ENCODE data around the gene ZNF619. TPM values are rescaled to one million over a fixed set of nuclear protein-coding genes. Genes with fewer than 3 reads are reported as not detected.
A peak's percentile ranks its signal among the peaks of the same experiment; 100 is the strongest.

The ZNF619 gene
- total RNA-seq, 1 experiment from 2014 or later, result 7.2 TPM

DNA sequence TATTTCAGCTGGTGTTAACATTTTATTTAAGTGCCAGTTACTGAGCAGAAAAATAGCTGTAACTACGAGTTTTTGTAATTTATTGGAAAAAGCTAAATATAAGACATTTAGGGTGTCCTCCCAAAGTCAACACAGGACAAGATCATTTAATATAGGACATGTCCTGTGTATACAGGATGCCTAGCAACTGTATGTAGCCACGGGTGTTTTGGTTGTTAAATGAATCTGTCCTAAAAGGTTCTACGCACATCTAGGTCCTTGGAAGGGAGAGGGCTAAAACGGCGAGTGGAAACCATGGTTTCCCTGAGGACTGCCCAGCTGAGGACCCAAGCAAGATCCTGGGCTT, 47.3 kb downstream of the ZNF619 start:
- TF ChIP-seq, protein P1, sequence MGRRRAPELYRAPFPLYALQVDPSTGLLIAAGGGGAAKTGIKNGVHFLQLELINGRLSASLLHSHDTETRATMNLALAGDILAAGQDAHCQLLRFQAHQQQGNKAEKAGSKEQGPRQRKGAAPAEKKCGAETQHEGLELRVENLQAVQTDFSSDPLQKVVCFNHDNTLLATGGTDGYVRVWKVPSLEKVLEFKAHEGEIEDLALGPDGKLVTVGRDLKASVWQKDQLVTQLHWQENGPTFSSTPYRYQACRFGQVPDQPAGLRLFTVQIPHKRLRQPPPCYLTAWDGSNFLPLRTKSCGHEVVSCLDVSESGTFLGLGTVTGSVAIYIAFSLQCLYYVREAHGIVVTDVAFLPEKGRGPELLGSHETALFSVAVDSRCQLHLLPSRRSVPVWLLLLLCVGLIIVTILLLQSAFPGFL (CRISPR knock-in tag; IDR thresholded peaks at IDR 0.05; ENCODE audit: borderline replicate concordance), result no peak
- TF ChIP-seq, protein P2, sequence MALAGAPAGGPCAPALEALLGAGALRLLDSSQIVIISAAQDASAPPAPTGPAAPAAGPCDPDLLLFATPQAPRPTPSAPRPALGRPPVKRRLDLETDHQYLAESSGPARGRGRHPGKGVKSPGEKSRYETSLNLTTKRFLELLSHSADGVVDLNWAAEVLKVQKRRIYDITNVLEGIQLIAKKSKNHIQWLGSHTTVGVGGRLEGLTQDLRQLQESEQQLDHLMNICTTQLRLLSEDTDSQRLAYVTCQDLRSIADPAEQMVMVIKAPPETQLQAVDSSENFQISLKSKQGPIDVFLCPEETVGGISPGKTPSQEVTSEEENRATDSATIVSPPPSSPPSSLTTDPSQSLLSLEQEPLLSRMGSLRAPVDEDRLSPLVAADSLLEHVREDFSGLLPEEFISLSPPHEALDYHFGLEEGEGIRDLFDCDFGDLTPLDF (CRISPR knock-in tag; IDR thresholded peaks at IDR 0.05), result 0 out of 2 replicates have a peak, but pooled peaks have one; percentile 26
- TF ChIP-seq OVOL2 (CRISPR knock-in tag; IDR thresholded peaks at IDR 0.05; ENCODE audit: borderline replicate concordance) (no peak), FOXP1 (CRISPR knock-in tag; IDR thresholded peaks at IDR 0.05; ENCODE audit: borderline replicate concordance) (no peak), ZNF138 (CRISPR knock-in tag; conservative IDR thresholded peaks at IDR 0.05) (no peak)
- peaks cover 26% of the 10 kb centered on the region for H3K36me3 Mint-ChIP-seq
- no peak for DNase-seq (ENCODE audit: low spot score)
- no peak for ATAC-seq
- H3K9me3 Mint-ChIP-seq, result 0 out of 2 replicates have a peak, but pooled peaks cover 3% of the 10 kb centered on the region
- POLR2A ChIA-PET, result interaction anchor here (0.5 to 2.3 kb wide), 5 partner anchors 19 to 137 kb away, joined by 3 to 24 read pairs (median 4); partner anchors contain the start of genes ENTPD3, RPL14, ZNF619 and ZNF620
- peak overlapping the region; percentile 96 for H3K4me3 Mint-ChIP-seq
- H3K27ac Mint-ChIP-seq, result peak overlapping the region; percentile 96
- H3K27me3 Mint-ChIP-seq (ENCODE audit: low read depth), result no peaks in the 10 kb centered on the region
- CTCF ChIA-PET, result interaction anchor here (1.0 to 1.8 kb wide), 2 partner anchors 19 to 196 kb away, joined by 4 to 15 read pairs; partner anchors contain the start of gene ZNF620
- peaks cover 16% of the 10 kb centered on the region for H3K4me1 Mint-ChIP-seq

DNA sequence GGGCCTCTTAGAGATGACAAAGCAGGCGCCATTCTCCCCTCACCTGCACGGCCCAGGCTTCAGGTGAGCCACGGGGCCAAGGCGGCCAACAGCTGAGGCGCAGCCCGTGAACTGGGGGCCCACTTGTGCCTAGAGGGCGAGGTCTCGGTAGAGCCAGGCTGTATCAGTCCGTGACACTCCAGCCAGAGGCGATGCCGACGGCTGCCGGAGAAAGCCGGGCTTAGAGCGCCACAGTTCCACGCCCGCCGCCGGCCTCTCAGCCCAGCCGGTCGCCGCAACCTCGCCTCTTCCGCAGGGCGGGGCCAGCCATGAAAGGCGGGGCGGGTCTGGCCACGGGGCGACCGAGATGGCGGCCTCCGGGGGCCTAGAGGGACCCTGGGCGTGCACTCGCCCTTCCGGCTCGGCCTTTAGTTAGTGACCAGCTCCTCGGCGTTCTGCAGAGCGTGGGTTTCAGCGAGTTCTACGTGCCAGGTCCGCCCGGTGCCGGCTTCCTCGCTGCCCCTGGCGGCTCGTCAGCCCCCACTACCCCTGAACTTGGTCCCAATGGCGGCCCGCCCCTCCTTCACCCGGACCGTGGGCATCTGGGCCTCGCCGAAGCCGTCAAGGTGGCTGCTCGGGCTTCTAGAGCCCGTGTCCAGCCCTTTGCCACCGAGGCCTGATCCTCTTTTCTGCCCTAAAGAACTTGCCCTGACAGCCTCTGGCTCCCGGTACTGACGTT, 47.8 kb downstream of the ZNF619 start, which contains the start of gene ZNF621:
Gene ZNF621 (plus strand): TSS at position 393 of the 718 bp plus-strand sequence. CDS start 881 bp downstream, outside the sequence.
- Mint-ChIP-seq H3K27me3 (ENCODE audit: low read depth) (no peaks in the 10 kb centered on the region), H3K4me1 (peaks cover 16% of the 10 kb centered on the region), H3K4me3 (peak within 1 kb of the TSS; percentile 96), H3K27ac (peak within 1 kb of the TSS; percentile 96), H3K36me3 (peaks cover 29% of the 10 kb centered on the region), H3K9me3 (no peaks in the 10 kb centered on the region)
- ATAC-seq (peak; percentile 99), DNase-seq (ENCODE audit: low spot score) (peak; percentile 90)
- ChIA-PET POLR2A (interaction anchor here (1.0 to 2.3 kb wide), 4 partner anchors 19 to 72 kb away, joined by 3 to 24 read pairs (median 4); partner anchors contain the start of genes RPL14, ZNF619 and ZNF620), CTCF (interaction anchor here (1.0 to 1.8 kb wide), 3 partner anchors 19 to 197 kb away, joined by 3 to 15 read pairs (median 4); partner anchors contain the start of gene ZNF620)
- TF ChIP-seq, protein P3, sequence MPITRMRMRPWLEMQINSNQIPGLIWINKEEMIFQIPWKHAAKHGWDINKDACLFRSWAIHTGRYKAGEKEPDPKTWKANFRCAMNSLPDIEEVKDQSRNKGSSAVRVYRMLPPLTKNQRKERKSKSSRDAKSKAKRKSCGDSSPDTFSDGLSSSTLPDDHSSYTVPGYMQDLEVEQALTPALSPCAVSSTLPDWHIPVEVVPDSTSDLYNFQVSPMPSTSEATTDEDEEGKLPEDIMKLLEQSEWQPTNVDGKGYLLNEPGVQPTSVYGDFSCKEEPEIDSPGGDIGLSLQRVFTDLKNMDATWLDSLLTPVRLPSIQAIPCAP (CRISPR knock-in tag; IDR thresholded peaks at IDR 0.05), result peak; percentile 36; the same call in 1 of the 2 replicates
- TF ChIP-seq ZNF423 (CRISPR knock-in tag; IDR thresholded peaks at IDR 0.05) (no peak), FOXJ3 (CRISPR knock-in tag; IDR thresholded peaks at IDR 0.05; ENCODE audit: borderline replicate concordance) (no peak), NFYB (CRISPR knock-in tag; conservative IDR thresholded peaks at IDR 0.05; ENCODE audit: low read depth) (peak; percentile 32; the same call in 1 of the 2 replicates), ARID4B (CRISPR knock-in tag; IDR thresholded peaks at IDR 0.05; ENCODE audit: borderline replicate concordance) (peak; percentile 88), SMAD3 (CRISPR knock-in tag; IDR thresholded peaks at IDR 0.05; ENCODE audit: borderline replicate concordance) (peak; percentile 87), TCF7 (CRISPR knock-in tag; IDR thresholded peaks at IDR 0.05; ENCODE audit: low read depth) (no peak), CREM (CRISPR knock-in tag; IDR thresholded peaks at IDR 0.05) (peak; percentile 67; the same call in 1 of the 2 replicates)
- TF ChIP-seq, protein P4, sequence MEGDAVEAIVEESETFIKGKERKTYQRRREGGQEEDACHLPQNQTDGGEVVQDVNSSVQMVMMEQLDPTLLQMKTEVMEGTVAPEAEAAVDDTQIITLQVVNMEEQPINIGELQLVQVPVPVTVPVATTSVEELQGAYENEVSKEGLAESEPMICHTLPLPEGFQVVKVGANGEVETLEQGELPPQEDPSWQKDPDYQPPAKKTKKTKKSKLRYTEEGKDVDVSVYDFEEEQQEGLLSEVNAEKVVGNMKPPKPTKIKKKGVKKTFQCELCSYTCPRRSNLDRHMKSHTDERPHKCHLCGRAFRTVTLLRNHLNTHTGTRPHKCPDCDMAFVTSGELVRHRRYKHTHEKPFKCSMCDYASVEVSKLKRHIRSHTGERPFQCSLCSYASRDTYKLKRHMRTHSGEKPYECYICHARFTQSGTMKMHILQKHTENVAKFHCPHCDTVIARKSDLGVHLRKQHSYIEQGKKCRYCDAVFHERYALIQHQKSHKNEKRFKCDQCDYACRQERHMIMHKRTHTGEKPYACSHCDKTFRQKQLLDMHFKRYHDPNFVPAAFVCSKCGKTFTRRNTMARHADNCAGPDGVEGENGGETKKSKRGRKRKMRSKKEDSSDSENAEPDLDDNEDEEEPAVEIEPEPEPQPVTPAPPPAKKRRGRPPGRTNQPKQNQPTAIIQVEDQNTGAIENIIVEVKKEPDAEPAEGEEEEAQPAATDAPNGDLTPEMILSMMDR (IDR thresholded peaks at IDR 0.05), result no peak
- TF ChIP-seq, protein P5, sequence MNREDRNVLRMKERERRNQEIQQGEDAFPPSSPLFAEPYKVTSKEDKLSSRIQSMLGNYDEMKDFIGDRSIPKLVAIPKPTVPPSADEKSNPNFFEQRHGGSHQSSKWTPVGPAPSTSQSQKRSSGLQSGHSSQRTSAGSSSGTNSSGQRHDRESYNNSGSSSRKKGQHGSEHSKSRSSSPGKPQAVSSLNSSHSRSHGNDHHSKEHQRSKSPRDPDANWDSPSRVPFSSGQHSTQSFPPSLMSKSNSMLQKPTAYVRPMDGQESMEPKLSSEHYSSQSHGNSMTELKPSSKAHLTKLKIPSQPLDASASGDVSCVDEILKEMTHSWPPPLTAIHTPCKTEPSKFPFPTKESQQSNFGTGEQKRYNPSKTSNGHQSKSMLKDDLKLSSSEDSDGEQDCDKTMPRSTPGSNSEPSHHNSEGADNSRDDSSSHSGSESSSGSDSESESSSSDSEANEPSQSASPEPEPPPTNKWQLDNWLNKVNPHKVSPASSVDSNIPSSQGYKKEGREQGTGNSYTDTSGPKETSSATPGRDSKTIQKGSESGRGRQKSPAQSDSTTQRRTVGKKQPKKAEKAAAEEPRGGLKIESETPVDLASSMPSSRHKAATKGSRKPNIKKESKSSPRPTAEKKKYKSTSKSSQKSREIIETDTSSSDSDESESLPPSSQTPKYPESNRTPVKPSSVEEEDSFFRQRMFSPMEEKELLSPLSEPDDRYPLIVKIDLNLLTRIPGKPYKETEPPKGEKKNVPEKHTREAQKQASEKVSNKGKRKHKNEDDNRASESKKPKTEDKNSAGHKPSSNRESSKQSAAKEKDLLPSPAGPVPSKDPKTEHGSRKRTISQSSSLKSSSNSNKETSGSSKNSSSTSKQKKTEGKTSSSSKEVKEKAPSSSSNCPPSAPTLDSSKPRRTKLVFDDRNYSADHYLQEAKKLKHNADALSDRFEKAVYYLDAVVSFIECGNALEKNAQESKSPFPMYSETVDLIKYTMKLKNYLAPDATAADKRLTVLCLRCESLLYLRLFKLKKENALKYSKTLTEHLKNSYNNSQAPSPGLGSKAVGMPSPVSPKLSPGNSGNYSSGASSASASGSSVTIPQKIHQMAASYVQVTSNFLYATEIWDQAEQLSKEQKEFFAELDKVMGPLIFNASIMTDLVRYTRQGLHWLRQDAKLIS (CRISPR knock-in tag; IDR thresholded peaks at IDR 0.05; ENCODE audit: borderline replicate concordance), result no peak
- TF ChIP-seq, protein P6, sequence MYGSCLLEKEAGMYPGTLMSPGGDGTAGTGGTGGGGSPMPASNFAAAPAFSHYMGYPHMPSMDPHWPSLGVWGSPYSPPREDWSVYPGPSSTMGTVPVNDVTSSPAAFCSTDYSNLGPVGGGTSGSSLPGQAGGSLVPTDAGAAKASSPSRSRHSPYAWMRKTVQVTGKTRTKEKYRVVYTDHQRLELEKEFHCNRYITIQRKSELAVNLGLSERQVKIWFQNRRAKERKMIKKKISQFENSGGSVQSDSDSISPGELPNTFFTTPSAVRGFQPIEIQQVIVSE (CRISPR knock-in tag; IDR thresholded peaks at IDR 0.05; ENCODE audit: borderline replicate concordance), result no peak

Data from WTC11 (cell line).